ENCODE results near the gene FAU.

Gene FAU

DNA sequence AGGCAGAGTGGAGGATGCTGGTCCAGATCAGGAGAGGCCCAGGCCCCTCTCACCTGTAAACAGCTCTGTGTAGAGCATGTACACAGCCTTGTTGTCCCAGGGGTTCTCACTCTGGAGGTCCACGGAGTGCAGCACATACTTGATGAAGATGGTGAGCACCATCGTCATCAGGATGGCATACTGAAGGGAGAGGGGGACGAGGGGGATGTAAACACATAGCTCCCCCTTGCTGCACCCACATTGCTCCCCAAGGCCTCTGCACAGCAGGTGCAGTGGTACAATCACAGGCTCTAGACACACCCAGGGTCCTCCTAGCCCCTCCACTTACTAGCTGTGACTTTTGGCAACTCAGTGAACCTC is 9.5 kb upstream of the FAU start:
- no peak for DNase-seq (ENCODE audit: low spot score)
- TF ChIP-seq, protein P1, sequence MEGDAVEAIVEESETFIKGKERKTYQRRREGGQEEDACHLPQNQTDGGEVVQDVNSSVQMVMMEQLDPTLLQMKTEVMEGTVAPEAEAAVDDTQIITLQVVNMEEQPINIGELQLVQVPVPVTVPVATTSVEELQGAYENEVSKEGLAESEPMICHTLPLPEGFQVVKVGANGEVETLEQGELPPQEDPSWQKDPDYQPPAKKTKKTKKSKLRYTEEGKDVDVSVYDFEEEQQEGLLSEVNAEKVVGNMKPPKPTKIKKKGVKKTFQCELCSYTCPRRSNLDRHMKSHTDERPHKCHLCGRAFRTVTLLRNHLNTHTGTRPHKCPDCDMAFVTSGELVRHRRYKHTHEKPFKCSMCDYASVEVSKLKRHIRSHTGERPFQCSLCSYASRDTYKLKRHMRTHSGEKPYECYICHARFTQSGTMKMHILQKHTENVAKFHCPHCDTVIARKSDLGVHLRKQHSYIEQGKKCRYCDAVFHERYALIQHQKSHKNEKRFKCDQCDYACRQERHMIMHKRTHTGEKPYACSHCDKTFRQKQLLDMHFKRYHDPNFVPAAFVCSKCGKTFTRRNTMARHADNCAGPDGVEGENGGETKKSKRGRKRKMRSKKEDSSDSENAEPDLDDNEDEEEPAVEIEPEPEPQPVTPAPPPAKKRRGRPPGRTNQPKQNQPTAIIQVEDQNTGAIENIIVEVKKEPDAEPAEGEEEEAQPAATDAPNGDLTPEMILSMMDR (conservative IDR thresholded peaks at IDR 0.05; ENCODE audit: low read depth) = no peak
- peak overlapping the region; percentile 32; the same call in 1 of the 2 replicates for H3K27ac ChIP-seq

DNA sequence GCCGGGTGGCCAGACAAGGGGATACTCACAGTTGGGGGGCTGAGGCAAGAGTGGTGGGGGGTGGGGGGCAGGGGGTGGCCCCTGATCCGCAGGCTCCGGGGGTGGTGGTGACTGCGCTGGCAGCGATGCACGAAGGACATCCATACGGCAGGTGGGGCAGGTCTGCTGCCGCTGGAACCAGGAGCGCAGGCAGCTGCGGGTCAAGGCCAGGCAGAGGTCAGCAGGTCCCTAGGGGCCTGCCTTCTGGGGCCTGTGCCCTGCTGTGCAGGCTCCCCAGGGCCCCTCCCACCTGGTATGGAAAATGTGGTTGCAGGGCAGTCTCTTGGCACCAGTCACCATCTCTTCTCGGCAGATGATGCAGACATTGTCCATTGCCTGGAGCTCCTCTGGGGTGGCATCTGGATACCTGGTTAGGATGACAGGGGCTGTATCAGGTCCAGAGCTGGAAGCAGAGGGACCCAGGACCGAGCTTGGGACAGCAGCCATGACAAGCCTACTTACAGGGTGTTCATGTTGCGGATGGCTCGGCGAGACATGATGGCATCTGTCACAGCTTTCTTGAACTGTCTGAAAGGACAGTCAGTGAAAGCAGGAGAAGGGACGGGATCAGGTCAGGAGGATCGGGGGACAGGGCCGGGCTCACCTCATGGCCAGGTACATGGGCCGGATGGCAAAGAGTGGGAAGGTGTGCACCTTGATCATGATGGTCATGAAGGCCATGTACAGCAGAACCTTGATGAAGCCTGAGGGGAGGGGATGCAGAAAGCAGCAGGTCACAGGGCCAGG is 8.9 kb upstream of the FAU start:
- CTCF ChIA-PET = no interaction called here
- H3K27ac ChIP-seq = peak overlapping the region; percentile 32; the same call in 1 of the 2 replicates
- no peak for DNase-seq (ENCODE audit: low spot score)
- POLR2A ChIA-PET (ENCODE audit: low non-redundant PET) = interaction anchor here (0.6 to 2.7 kb wide), 2 partner anchors 9 to 51 kb away, joined by 3 to 9 read pairs; partner anchors contain the start of genes CAPN1, FAU and MRPL49
- TF ChIP-seq, protein P1 (conservative IDR thresholded peaks at IDR 0.05; ENCODE audit: low read depth) = no peak

More for the DNA sequence above, 9.5 kb upstream of the FAU start:
- CTCF ChIA-PET = interaction anchor here (0.6 kb wide), 1 partner anchor 361 kb away, joined by 3 read pairs; no protein-coding TSS in a partner anchor
- POLR2A ChIA-PET (ENCODE audit: low non-redundant PET) = interaction anchor here (0.6 to 2.7 kb wide), 2 partner anchors 10 to 50 kb away, joined by 3 to 9 read pairs; partner anchors contain the start of genes CAPN1, FAU and MRPL49

DNA sequence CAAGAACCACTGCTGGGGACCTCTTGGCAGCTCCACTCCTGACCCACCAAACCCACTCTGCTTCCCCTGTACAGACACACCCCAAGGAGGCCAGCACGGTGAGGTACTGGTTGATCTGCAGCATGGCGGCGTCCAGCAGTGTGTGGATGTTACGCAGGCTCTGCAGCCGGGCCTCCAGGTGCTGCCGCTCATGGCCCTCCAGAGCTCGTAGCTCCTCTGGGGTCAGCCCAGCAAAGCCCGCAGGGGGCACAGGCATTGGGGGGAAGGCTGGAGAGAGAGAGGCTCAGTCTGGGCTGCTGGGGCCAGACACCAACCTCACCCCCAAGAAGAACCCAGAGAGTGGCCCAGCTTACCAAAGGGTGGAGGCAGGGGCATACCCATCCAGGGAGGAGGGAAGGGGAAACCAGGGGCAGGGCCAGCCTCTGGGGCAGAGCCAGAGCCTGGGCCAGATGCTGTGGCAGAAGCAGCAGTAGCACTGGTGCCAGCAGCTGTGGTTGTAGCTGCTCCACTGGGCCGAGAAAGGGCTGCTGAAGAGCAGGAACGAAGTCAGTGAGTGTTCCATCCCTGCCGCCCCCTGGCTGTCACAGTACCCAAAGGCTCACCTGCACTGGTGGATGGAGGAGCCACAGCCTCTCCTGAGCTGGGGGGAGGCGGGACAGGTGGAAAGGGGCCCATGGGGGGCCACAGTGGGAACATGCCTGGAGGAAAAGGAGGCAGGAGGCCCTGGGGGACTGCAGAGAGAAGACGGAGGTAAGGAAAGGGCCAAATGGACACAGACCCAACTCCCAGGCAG is 7.9 kb upstream of the FAU start:
- peak overlapping the region; percentile 32 for H3K27ac ChIP-seq
- ChIA-PET CTCF (no interaction called here), POLR2A (ENCODE audit: low non-redundant PET) (interaction anchor here (0.8 to 2.7 kb wide), 2 partner anchors 8 to 51 kb away, joined by 3 to 9 read pairs; partner anchors contain the start of genes FAU and MRPL49)
- TF ChIP-seq, protein P1 (conservative IDR thresholded peaks at IDR 0.05; ENCODE audit: low read depth) = no peak
- no peak for DNase-seq (ENCODE audit: low spot score)

DNA sequence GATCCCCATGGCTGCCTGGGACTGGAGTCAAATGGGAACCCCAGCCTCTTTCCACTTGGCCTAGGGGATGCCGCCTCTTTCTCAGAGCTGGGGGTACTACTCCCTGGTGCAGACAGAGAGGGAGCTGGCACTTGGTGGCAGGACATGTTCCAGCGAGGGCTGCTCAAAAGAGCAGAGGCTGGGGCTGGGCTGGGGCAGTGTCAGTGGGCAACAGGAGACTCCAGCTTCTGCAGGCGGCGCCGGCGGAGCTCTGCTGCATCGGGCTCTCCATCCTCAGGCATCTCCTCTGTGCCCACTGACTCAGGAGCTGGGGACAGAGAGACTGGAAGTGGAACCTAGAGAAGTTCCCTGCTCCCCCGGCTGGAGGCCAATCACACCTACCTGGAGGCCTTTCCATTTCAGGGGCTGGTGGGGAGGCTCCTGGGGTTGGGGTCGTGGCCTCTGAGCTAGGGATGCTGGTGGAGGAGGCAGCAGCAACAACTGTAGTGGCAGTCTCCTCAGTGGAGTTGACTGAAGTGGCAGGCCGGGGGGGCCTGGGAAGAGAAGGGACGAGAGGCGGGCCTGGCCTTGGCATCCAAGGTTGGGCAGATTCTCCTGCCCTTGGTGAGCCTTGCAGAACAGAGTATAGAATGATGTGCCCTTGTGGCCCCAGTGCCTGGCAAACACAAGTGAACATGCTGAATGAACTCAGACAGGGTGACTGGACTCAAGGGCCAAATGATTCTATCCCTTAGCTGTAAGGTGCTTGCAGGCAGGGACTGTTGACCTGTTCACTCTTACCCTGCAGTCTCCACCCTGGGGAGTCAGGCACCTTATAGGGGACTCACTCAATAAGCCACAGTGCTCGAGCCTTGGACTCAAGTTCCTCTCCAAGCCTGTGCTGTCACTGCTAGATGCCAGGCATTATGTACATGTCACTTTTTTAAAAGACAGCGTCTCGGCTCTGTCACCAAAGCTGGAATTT is 6.5 kb upstream of the FAU start:
- ChIA-PET POLR2A (ENCODE audit: low non-redundant PET) (interaction anchor here (0.6 kb wide), 1 partner anchor 59 kb away, joined by 4 read pairs; no protein-coding TSS in a partner anchor), CTCF (interaction anchor here (1.2 kb wide), 1 partner anchor 11 kb away, joined by 6 read pairs; the partner anchor contains the start of gene ZNHIT2)
- no peak for DNase-seq (ENCODE audit: low spot score)
- TF ChIP-seq, protein P1 (conservative IDR thresholded peaks at IDR 0.05; ENCODE audit: low read depth) = no peak
- H3K27ac ChIP-seq = peak overlapping the region; percentile 43

DNA sequence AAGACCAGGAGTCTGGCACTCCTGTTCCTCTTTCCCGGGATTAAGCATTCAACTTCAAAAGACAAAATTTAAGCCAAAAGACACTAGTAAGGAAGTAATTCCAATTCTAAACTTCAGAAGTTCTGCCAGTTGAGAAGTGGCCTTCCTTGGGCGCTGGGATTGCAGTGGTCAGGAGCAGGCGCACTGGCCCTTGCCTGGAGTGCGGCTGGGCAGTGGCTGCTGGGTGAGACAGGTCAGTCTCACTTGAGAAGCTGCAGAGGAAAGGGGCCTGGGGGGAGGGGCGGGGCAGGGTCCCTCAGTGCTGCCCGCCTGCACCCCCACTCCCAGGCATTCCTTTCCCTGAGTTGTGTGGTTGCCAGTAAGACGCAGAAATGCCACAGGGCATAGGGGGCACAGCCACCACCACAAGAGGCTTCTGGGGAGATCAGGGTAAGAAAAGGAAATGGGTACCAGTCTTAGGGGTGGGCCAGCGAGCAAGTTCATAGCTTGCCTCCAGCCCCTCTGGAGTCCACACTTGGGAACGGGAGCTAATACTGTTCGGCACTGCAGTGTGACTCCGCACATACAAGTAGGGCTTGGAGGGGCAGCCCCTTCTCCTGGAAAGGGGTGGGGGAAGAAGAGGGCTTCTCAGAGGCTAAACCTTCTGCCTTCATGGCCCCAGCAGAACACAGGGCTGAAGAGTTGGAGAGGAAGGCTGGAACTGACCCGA is 5.7 kb upstream of the FAU start:
- H3K27ac ChIP-seq = peak overlapping the region; percentile 43
- CTCF ChIA-PET = interaction anchor here (0.6 kb wide), 1 partner anchor 334 kb away, joined by 3 read pairs; no protein-coding TSS in a partner anchor
- no peak for DNase-seq (ENCODE audit: low spot score)
- POLR2A ChIA-PET (ENCODE audit: low non-redundant PET) = no interaction called here
- TF ChIP-seq, protein P1 (conservative IDR thresholded peaks at IDR 0.05; ENCODE audit: low read depth) = no peak

All from RWPE1 (cell line).